Measurements from ENCODE around the gene MRPL4.

The MRPL4 gene

GRCh38 chr19:10290357-10290875, 38.4 kb downstream of the MRPL4 start:
- DNase-seq = no peak

GRCh38 chr19:10290876-10291553, 39.0 kb downstream of the MRPL4 start:
- no peak for DNase-seq

GRCh38 chr19:10291554-10292205, 39.7 kb downstream of the MRPL4 start:
- no peak for DNase-seq

GRCh38 chr19:10292206-10292788, 40.3 kb downstream of the MRPL4 start:
- peak; percentile 65 for DNase-seq

GRCh38 chr19:10292789-10293636, 41.0 kb downstream of the MRPL4 start:
- DNase-seq = no peak

GRCh38 chr19:10293637-10294367, 41.8 kb downstream of the MRPL4 start:
- no peak for DNase-seq

GRCh38 chr19:10294368-10294697, 42.3 kb downstream of the MRPL4 start:
- no peak for DNase-seq

- DNase-seq = no peak
Measured at GRCh38 chr19:10295305-10295846, 43.4 kb downstream of the MRPL4 start.

GRCh38 chr19:10295847-10296591, 44.0 kb downstream of the MRPL4 start:
- DNase-seq = no peak

- DNase-seq = no peak
Measured at GRCh38 chr19:10299545-10300458, 47.8 kb downstream of the MRPL4 start.

- DNase-seq = peak; percentile 72
Measured at GRCh38 chr19:10305139-10305806, 53.3 kb downstream of the MRPL4 start.

- no peak for DNase-seq
Measured at GRCh38 chr19:10306327-10306726, 54.3 kb downstream of the MRPL4 start.

- no peak for DNase-seq
Measured at GRCh38 chr19:10309423-10309822, 57.4 kb downstream of the MRPL4 start, which contains the start of gene ZGLP1. TSS of gene ZGLP1 (minus strand) at chr19:10309815.
